Measurements from ENCODE around the gene ASPSCR1. TPM values are rescaled to one million over a fixed set of nuclear protein-coding genes. Genes with fewer than 3 reads are reported as not detected.

Gene ASPSCR1
- total and polyA plus RNA-seq, 2 of the 13 experiments (the other 11 are each of a cell fraction or from before 2014, with no cell fraction given) = 274 to 314 TPM

DNA sequence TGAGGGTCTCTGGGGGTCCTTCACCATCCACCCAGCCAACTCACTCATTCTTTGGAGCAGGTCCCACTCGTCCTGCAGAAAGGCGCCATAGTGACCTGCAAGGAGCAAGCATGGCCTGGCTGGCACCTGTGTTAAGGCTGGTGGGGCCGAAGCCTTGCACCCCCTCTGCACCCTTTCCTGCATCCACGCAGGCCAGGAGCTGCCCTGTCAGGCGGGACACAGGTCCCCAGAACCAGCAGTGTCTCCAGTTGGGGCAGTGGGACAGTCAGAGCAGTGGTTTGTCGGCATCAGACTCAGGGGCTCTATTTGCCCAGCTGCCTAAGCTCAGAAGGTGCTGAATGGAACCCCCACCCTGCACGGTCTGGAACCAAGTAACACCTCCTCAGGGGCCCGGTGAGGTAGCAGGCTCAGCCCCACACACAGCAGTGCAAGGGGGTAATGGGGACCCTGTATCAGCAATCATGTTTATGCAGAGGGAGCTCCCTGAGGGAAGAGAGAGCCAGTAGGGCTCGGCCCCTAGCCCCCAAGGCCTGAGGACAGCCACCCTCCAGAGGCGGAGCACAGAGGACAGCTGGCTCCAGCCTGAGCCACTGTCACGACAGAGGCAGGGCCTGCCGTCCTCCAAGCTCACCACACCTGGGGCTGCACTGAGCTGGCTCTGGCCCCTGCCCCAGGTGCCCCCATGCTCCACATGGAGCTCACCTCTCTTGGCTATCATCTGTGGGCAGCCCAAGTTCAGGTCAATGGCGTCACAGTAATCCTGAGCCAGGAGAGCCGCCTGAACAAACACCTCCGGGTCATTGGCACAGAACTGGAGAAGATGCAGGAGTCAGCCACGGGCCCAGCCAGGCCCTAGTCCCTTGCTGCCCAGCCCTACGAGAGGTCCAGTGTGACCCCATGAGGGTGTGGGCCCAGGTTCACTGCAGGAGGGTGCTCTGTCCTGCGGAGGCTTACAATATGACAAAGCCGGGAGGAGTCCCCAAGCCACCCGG, 86.3 kb downstream of the ASPSCR1 start:
- BruUV-seq (replicated peaks) = no TSS peak
- Histone ChIP-seq H4K20me1 (ENCODE audit: insufficient read depth, low read length) (no peaks in the 10 kb centered on the region), H3K27me3 (ENCODE audit: control insufficient read depth in 1 of 2, insufficient read depth in 2 of 2, low read length in 2 of 2) (no peaks in the 10 kb centered on the region), H3K4me3 (replicated peaks in 1 of 3; ENCODE audit: insufficient read depth in 1 of 3, low read depth in 2 of 3, low read length in 3 of 3) (peak overlapping the region; percentile 69 to 99 (median 92); a peak in 5 of 6 replicates), H3K9ac (ENCODE audit: insufficient read depth, low read depth, low read length) (peak overlapping the region; percentile 95), H2AFZ (ENCODE audit: low read length) (no peak overlapping the region), H3K36me3 (replicated peaks in 1 of 2; ENCODE audit: control insufficient read depth in 1 of 2, insufficient read depth in 2 of 2, low read length in 2 of 2) (peaks cover 28 to 47% of the 10 kb centered on the region in 2 experiments), H3K4me2 (ENCODE audit: low read depth, low read length) (peak overlapping the region; percentile 96), H3K27ac (ENCODE audit: extremely low read length, insufficient read depth, low read length) (peak overlapping the region; percentile 10), H3K9me3 (ENCODE audit: low read length) (no peaks in the 10 kb centered on the region), H3K79me2 (ENCODE audit: insufficient read depth, low read length) (peaks cover 20% of the 10 kb centered on the region), H3K4me1 (ENCODE audit: insufficient read depth, low read length) (peaks cover 28% of the 10 kb centered on the region)
- POLR2A ChIA-PET = interaction anchor here (0.6 to 3.4 kb wide), 7 partner anchors 7 to 35 kb away, joined by 3 to 14 read pairs (median 3); partner anchors contain the start of gene DCXR
- WGBS (ENCODE audit: low lambda C conversion rate) = 72% methylated on average over 15 of the region's 20 CpGs
- in situ Hi-C loops (cut with HindIII; ENCODE audit: extremely low pct_ligation_motif_present, low pct_unique_long_range_greater_than_20kb) (no loop called here), intact Hi-C loops (cut with micrococcal nuclease; ENCODE audit: unreplicated experiment) (no loop called here)
- DNase-seq (ENCODE audit: low spot score) (no peak), ATAC-seq (peak; percentile 1; the same call in 1 of the 3 replicates), FAIRE-seq (no peak)
- TF ChIP-seq MATR3 (CRISPR knock-in tag; IDR thresholded peaks at IDR 0.05) (no peak), ZNF574 (CRISPR knock-in tag; IDR thresholded peaks at IDR 0.05) (no peak), MIER3 (CRISPR knock-in tag; IDR thresholded peaks at IDR 0.05; ENCODE audit: borderline replicate concordance) (no peak), ZFY (CRISPR knock-in tag; IDR thresholded peaks at IDR 0.05) (no peak), NFIB (CRISPR knock-in tag; IDR thresholded peaks at IDR 0.05; ENCODE audit: borderline replicate concordance) (0 out of 2 replicates have a peak, but pooled peaks have one; percentile 27), POLR2AphosphoS2 (IDR thresholded peaks at IDR 0.05; ENCODE audit: low read depth, low read length) (0 out of 2 replicates have a peak, but pooled peaks have one; percentile 38), ZNF282 (IDR thresholded peaks at IDR 0.05; ENCODE audit: partially characterized antibody) (no peak)
- TF ChIP-seq, protein P1, sequence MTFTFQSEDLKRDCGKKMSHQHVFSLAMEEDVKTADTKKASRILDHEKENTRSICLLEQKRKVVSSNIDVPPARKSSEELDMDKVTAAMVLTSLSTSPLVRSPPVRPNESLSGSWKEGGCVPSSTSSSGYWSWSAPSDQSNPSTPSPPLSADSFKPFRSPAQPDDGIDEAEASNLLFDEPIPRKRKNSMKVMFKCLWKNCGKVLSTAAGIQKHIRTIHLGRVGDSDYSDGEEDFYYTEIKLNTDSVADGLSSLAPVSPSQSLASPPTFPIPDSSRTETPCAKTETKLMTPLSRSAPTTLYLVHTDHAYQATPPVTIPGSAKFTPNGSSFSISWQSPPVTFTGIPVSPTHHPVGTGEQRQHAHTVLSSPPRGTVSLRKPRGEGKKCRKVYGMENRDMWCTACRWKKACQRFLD (CRISPR knock-in tag; IDR thresholded peaks at IDR 0.05; ENCODE audit: borderline replicate concordance) = 0 out of 2 replicates have a peak, but pooled peaks have one; percentile 3
- TF ChIP-seq, protein P2, sequence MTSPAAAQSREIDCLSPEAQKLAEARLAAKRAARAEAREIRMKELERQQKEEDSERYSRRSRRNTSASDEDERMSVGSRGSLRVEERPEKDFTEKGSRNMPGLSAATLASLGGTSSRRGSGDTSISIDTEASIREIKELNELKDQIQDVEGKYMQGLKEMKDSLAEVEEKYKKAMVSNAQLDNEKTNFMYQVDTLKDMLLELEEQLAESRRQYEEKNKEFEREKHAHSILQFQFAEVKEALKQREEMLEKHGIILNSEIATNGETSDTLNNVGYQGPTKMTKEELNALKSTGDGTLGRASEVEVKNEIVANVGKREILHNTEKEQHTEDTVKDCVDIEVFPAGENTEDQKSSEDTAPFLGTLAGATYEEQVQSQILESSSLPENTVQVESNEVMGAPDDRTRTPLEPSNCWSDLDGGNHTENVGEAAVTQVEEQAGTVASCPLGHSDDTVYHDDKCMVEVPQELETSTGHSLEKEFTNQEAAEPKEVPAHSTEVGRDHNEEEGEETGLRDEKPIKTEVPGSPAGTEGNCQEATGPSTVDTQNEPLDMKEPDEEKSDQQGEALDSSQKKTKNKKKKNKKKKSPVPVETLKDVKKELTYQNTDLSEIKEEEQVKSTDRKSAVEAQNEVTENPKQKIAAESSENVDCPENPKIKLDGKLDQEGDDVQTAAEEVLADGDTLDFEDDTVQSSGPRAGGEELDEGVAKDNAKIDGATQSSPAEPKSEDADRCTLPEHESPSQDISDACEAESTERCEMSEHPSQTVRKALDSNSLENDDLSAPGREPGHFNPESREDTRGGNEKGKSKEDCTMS (CRISPR knock-in tag; conservative IDR thresholded peaks at IDR 0.05) = no peak
- CTCF ChIA-PET (ENCODE audit: low intra/inter-chr PET ratio, low total read pairs) = no interaction called here
